ENCODE measurements around the gene SHISA2.

SHISA2 gene

GRCh38 chr13:26024558-26024957 is 27.3 kb downstream of the SHISA2 start:
- peaks cover 5% of the 10 kb centered on the region for H3K27me3 ChIP-seq
- no peaks in the 10 kb centered on the region for H3K36me3 ChIP-seq
- TF ChIP-seq CTCF (IDR thresholded peaks at IDR 0.05) = no peak
- H3K4me1 ChIP-seq (ENCODE audit: control insufficient read depth in 1 of 2, insufficient read depth in 1 of 2, low read depth in 1 of 2, low read length in 1 of 2) = no peaks in the 10 kb centered on the region
- no peak overlapping the region for H3K4me3 ChIP-seq (ENCODE audit: low read depth in 1 of 2, low read length in 1 of 2)
- H3K27ac ChIP-seq = no peak overlapping the region
- H3K9me3 ChIP-seq = no peaks in the 10 kb centered on the region

- Histone ChIP-seq H3K36me3 (no peaks in the 10 kb centered on the region), H3K9me3 (no peaks in the 10 kb centered on the region), H3K27ac (no peak overlapping the region), H3K27me3 (peaks cover 5% of the 10 kb centered on the region), H3K4me1 (ENCODE audit: control insufficient read depth in 1 of 2, insufficient read depth in 1 of 2, low read depth in 1 of 2, low read length in 1 of 2) (no peaks in the 10 kb centered on the region), H3K4me3 (ENCODE audit: low read depth in 1 of 2, low read length in 1 of 2) (no peak overlapping the region)
- TF ChIP-seq CTCF (IDR thresholded peaks at IDR 0.05) = no peak
Observed at GRCh38 chr13:26022538-26023292, 29.1 kb downstream of the SHISA2 start.

- Histone ChIP-seq H3K9me3 (no peaks in the 10 kb centered on the region), H3K4me1 (ENCODE audit: control insufficient read depth in 1 of 2, insufficient read depth in 1 of 2, low read depth in 1 of 2, low read length in 1 of 2) (no peaks in the 10 kb centered on the region), H3K27ac (no peak overlapping the region), H3K4me3 (ENCODE audit: low read depth in 1 of 2, low read length in 1 of 2) (no peak overlapping the region), H3K27me3 (peaks cover 5% of the 10 kb centered on the region), H3K36me3 (no peaks in the 10 kb centered on the region)
- TF ChIP-seq CTCF (IDR thresholded peaks at IDR 0.05) = no peak
Observed at GRCh38 chr13:26021956-26022355, 29.9 kb downstream of the SHISA2 start.

GRCh38 chr13:26021516-26021915 is 30.3 kb downstream of the SHISA2 start:
- Histone ChIP-seq H3K4me1 (ENCODE audit: control insufficient read depth in 1 of 2, insufficient read depth in 1 of 2, low read depth in 1 of 2, low read length in 1 of 2) (no peaks in the 10 kb centered on the region), H3K27me3 (peaks cover 5% of the 10 kb centered on the region), H3K9me3 (no peaks in the 10 kb centered on the region), H3K36me3 (no peaks in the 10 kb centered on the region), H3K4me3 (ENCODE audit: low read depth in 1 of 2, low read length in 1 of 2) (no peak overlapping the region), H3K27ac (no peak overlapping the region)
- TF ChIP-seq CTCF (IDR thresholded peaks at IDR 0.05) = no peak

GRCh38 chr13:26020891-26021290 is 30.9 kb downstream of the SHISA2 start:
- TF ChIP-seq CTCF (IDR thresholded peaks at IDR 0.05) = no peak
- H3K36me3 ChIP-seq = no peaks in the 10 kb centered on the region
- H3K27ac ChIP-seq = no peak overlapping the region
- H3K4me1 ChIP-seq (ENCODE audit: control insufficient read depth in 1 of 2, insufficient read depth in 1 of 2, low read depth in 1 of 2, low read length in 1 of 2) = no peaks in the 10 kb centered on the region
- H3K9me3 ChIP-seq = no peaks in the 10 kb centered on the region
- H3K27me3 ChIP-seq = peaks cover 5% of the 10 kb centered on the region
- no peak overlapping the region for H3K4me3 ChIP-seq (ENCODE audit: low read depth in 1 of 2, low read length in 1 of 2)
